Activated CD4-positive, alpha-beta T cell treated with anti-CD3 and anti-CD28 coated beads for 24 hours (primary cell): ENCODE results near the gene ATRNL1.

ENCODE experiments used
- DNase-seq, 2 donors: peaks; one replicate each; pipeline ENCODE4 v3.0.0-alpha.2; 2020; ENCODE audit warnings: low read depth in 2 of 2

Gene ATRNL1

GRCh38 chr10:115947104-115947503 is 853.9 kb downstream of the ATRNL1 start:
- no peak for DNase-seq

GRCh38 chr10:115948465-115948864 is 855.3 kb downstream of the ATRNL1 start:
- DNase-seq: no peak

GRCh38 chr10:115949282-115949844 is 856.2 kb downstream of the ATRNL1 start:
- no peak for DNase-seq

- no peak for DNase-seq
Observed at GRCh38 chr10:115950320-115950719, 857.2 kb downstream of the ATRNL1 start.

GRCh38 chr10:115951242-115951641 is 858.1 kb downstream of the ATRNL1 start:
- DNase-seq: no peak

GRCh38 chr10:115953281-115953680 is 860.1 kb downstream of the ATRNL1 start:
- no peak for DNase-seq

DNA sequence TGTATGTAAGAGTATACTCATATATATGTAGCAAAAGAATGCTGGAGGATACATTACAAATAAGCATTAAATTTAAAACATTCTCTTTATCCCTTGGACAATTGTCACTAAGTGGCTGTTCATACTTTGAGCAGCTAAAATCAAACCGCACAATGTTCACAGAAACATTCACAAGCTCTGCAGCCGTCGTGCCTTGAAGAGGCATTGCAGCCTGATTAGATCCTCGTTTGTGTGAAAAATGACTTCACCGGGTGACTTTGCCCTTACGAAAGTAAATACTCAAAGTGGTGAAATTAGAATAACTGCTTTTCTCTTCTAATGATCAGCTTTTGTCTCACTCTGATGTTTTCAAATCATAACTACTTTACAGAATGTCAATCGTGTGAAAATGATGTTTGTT is 860.8 kb downstream of the ATRNL1 start:
- no peak for DNase-seq

GRCh38 chr10:115956225-115957011 is 863.3 kb downstream of the ATRNL1 start:
- no peak for DNase-seq

GRCh38 chr10:115957012-115957399 is 863.8 kb downstream of the ATRNL1 start:
- no peak for DNase-seq

GRCh38 chr10:115957786-115958442 is 864.7 kb downstream of the ATRNL1 start:
- no peak for DNase-seq

- no peak for DNase-seq
Observed at GRCh38 chr10:115963848-115964247, 870.7 kb downstream of the ATRNL1 start.

DNA sequence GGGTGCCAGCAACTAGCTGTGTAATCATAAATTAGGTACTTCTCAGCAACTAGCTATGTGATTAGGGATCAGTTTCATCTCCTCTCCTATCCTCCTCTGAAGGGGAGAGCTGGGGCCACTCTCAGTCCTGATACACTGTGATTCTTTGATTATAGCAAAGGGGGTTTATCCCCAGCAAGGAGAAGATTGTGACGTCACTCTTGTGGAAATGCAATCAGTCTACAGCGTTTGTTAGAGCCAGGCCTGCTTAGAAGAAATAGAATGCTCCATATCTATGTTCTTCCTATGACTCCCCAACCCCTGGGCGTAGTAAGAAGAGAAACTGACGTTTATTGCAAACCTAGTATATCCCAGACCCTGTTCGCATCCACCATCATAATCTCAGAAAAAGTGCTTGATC is 871.7 kb downstream of the ATRNL1 start:
- DNase-seq: no peak

DNA sequence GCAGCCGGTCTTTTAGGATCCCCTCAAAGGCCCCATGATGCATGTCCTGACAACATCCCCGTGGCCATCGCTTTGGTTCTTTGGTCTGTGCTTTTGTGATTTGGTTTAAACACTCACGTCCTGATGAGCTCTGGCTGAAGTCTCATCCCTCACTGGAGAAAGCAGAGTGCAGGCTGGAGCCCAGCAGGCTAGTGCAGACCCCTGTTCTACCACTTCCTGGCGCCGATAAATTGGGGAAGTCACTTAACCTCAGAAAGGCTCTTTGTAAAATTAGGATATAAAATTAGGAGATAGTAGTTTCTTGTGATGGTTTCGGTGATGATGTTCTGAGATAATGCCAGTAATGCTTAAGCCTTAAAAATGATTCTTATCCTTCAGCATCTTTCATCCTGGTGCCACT is 872.2 kb downstream of the ATRNL1 start:
- DNase-seq: no peak

GRCh38 chr10:115968236-115968635 is 875.1 kb downstream of the ATRNL1 start:
- no peak for DNase-seq

GRCh38 chr10:115969591-115969990 is 876.4 kb downstream of the ATRNL1 start:
- DNase-seq: no peak

DNA sequence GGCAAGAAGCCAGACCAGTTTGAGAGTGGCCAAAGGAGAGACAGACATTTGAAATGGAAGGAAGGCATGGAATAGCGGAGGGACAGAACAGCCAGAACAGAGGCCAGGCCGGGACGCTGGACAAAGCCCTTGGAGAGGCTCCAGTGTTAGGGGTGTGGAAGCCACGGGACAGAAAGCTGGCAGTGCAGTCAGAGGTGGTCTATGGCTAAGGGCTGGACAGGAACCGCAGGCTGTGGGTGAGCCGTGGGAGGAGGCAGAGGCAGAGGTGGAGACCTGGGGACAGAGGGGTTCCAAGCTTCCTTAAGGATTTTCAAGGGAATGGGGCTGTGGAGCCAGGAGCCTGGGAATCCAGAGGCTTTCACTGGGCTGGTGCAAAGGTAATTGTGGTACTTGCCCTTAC is 878.8 kb downstream of the ATRNL1 start:
- no peak for DNase-seq

GRCh38 chr10:115972426-115972825 is 879.3 kb downstream of the ATRNL1 start:
- no peak for DNase-seq

- no peak for DNase-seq
Observed at GRCh38 chr10:115974351-115974750, 881.2 kb downstream of the ATRNL1 start.

- no peak for DNase-seq
Observed at GRCh38 chr10:115974816-115975430, 881.8 kb downstream of the ATRNL1 start.

DNA sequence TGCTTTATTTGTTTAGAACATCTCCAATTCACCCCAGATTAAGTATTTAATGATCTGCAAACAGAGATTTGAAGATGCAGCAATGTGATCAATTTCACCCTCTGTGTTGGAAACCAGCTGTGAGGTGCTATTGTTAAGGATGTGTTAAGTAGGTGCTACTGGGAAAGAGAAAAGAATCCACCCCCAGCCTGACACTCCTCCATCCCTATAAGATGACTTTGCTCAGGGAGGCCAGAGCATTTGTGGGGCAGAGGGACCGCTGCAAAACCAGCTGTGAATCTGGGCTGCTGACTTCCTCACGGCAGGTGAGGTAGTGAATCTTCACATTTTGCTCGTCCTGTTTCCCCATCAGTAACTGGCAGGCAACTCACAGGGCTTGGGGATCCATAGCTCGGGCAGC is 882.3 kb downstream of the ATRNL1 start:
- no peak for DNase-seq

- DNase-seq: no peak
Observed at GRCh38 chr10:115976342-115976741, 883.2 kb downstream of the ATRNL1 start.

DNA sequence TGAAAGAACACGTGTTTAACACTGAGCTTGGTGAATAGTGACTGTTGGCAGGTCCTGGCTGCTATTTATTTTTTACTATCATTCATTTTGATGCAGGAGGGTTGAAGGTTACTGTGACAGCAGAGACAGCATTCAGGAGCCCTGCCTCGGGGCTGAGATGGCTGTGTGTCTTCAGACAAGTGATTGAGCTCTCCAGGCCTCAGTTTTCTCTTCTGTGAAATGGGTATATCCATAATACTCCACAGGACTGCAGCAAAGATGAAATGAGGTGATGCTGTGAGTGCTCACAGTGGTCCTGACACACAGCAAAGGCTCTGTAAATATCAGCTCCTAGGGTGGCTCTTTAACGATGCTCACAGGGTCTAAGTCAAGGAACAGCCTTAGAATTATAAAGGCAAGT is 884.7 kb downstream of the ATRNL1 start:
- DNase-seq: no peak

GRCh38 chr10:115979576-115979975 is 886.4 kb downstream of the ATRNL1 start:
- DNase-seq: no peak
